Measurements from ENCODE around the gene CACNG6.

- TF ChIP-seq POLR2A (IDR thresholded peaks at IDR 0.05) (no peak), CTCF (IDR thresholded peaks at IDR 0.05) (no peak), EP300 (IDR thresholded peaks at IDR 0.05) (no peak), POLR2AphosphoS5 (IDR thresholded peaks at IDR 0.05) (no peak)
Measured at GRCh38 chr19:53969366-53969765, 22.1 kb upstream of the CACNG6 start.

Data from upper lobe of left lung (tissue), 4 donors.